NCI-H1092 (cell line): ENCODE measurements around the gene CYFIP1.

ENCODE experiments used
- DNase-seq: peaks from one replicate; lab custom pipeline; 2025; lab: John Stamatoyannopoulos, UW

The CYFIP1 gene

GRCh38 chr15:22968366-22968765 lies 11.8 kb downstream of the CYFIP1 start:
- no peak for DNase-seq

DNA sequence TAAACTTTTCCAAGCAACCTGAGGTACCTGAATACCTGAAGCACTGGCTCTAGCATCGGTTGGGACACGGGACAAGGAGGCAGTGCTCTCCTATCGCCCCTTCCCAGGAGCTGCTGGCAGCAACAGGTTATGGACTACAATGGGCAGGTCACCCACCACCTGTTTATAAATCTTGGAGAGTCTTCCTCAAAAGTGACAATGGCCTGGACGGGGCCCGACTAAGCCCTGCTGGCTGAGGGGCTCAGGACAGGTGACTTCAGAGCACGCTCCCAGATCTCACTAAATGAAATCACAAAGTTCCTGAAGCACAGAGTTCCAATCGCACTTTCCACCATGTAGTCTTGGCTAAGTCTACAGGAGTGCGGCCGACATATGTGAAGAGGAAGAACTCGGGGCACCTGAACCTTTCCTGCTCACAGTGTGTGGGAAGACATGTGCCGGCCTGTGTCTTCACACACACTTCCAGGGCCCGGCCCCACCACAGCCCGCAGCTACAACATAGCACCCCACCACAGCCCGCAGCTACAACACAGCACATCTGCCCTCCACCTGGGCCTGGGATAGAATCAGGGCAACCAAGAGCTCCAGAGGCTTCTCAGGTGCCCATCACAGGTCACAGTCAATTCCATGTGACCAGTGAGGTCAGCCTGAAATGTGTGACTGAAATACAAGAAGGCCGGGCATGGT lies 12.9 kb downstream of the CYFIP1 start:
- DNase-seq, result no peak

GRCh38 chr15:22966321-22967083 lies 13.7 kb downstream of the CYFIP1 start:
- DNase-seq, result no peak

GRCh38 chr15:22963641-22964040 lies 16.5 kb downstream of the CYFIP1 start:
- no peak for DNase-seq

DNA sequence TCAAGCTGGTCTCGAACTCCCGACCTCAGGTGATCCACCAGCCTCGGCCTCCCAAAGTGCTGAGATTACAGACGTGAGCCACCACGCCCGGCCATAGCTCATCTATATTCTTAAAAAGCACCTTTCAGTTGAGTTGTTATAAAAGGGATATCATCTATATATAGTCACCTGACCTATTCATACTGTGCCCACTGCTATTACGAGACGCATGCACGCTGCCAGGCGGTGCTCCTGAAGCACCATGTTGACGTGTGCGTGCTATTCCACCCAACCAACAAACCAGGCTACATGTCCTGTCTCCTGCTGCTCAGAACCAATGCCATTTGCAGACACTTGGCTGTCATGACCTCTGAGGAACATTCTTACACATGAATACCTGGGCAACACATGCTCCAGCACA lies 17.6 kb downstream of the CYFIP1 start:
- no peak for DNase-seq

DNA sequence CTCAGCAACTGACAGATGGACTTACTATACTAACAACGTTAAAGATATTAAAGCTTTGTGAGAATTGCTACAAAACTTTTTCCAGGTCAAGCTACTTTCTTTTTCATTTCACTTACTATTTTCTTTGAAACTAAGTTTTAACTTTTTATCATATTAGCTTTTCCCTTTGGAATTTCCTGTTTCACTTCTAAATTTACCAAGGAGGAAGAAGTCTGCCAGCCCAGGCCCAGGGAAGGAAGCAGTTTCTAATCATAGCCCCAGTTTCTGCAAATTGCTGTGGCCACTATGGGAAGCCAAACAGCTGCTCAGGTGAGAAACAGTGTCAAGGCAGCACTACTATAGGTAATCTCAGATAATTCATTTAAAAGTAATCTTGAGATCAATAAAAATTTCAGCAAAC lies 18.4 kb downstream of the CYFIP1 start:
- DNase-seq, result no peak

DNA sequence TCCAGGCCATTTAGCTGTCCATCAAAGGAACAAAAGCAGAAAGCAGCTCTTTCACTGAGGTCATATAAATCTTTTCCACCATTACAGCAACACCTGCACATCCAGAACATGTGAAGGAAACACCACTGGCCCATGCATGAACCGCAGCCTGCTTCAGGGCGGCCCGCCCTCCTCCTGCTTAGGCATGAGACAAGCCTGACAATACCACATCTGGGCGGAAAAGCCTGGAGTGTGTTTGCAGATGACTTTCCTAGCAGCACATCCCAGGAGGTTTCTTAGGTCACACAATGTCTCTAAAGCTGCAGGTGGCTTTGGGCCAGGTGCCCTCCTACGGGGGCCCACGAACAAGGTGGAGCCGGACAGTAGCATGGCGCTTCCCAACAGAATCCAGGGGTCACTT lies 19.6 kb downstream of the CYFIP1 start:
- DNase-seq, result no peak

GRCh38 chr15:22960126-22960525 lies 20.0 kb downstream of the CYFIP1 start:
- DNase-seq, result no peak

- no peak for DNase-seq
Measured at GRCh38 chr15:22959321-22960101, 20.7 kb downstream of the CYFIP1 start.

DNA sequence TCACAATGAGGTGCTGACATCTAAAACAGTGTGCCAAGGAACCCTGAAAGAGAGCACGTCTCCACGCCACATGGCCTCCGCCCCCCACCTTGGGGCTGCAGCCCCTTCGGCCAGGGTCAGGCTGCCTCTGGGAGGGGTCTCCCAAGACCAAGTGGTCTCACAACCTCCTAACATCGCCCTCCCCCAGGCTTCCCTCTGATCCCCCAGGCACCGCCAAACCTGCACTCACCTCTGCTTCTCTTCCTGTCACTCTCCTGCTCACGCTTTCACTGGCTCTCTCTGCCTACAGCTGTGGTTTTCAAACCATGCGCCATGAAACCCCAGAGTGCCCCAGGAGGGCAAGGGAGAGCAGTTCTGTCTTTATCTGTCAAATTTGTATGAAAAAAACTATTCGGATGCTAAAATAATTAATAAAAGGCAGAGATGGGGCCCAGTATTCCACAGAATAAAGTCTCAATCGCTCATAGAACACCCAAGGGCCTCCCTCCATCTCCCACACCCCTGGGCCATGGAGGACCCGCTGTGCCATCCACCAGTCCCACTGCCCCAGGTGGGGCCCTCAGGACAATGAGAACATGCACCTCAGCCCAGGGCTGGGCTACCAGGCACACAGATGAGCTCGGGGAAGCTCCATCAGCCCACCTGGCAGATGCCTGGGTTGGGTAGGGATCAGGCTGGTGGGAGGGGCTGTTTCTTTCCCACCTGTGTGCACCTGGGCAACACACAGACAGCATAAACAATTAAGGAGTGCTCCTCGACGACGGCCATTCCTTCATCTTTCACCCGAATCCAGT lies 21.5 kb downstream of the CYFIP1 start:
- no peak for DNase-seq

- DNase-seq, result no peak
Measured at GRCh38 chr15:22956978-22957260, 23.2 kb downstream of the CYFIP1 start.

- DNase-seq, result no peak
Measured at GRCh38 chr15:22956257-22956977, 23.8 kb downstream of the CYFIP1 start.

- no peak for DNase-seq
Measured at GRCh38 chr15:22955544-22956119, 24.5 kb downstream of the CYFIP1 start.

GRCh38 chr15:22954798-22955543 lies 25.2 kb downstream of the CYFIP1 start:
- DNase-seq, result no peak

DNA sequence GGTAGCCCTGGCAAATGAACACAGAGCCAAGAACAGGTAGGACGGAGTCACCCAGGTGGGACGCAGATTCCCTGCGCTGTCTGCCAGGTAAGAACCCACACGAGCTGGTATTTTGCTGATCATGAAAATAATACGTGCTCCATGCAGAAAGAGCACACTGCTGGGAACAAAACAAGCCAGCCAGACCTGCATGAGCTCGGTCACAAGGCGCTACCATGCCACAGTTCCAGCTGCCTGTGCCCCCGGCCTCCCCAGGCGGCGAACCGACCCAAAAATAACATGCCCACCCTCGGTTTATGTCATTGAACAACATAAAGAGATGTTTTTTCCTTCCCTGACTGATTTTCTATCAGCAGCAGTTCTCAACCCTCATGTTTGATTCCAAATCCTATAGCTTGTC lies 25.8 kb downstream of the CYFIP1 start:
- DNase-seq, result no peak

DNA sequence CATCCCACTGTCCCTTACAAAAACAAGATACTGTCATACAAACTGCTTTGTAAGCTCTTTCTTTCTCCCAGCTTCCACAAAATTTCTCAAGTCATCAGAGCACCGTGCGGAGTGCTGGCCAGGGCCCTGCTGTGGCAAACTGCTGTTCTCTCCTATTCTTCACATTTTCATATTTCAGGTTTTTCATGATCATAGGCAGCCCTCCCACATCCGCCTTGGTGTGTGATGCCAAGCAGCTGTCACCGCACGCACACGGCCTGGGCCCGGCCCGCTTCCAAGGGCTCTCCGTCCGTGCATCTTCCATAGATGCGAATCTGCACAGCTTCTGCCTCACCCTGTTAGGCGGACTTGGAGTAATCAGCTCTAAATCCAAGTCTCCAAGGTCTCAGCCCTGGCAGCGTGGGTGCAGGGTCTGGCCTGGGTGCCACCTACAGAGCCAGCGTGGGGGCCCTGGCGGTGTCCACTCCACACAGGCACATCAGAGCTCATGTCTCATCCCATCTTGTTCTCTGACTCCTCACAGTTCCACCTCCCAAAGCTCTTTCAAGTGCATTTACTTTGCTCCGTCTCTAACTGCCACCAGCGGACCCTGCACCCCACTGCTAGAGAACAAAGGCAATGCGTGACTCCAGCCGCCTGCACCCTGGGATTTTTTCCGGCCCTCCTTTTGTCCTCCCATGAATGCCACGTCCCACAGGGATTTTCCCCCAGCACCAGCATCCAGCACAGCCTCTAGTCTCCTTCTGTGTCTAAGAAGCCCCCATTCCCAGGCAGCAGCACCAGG lies 27.2 kb downstream of the CYFIP1 start:
- DNase-seq, result no peak

- DNase-seq, result no peak
Measured at GRCh38 chr15:22951381-22952280, 28.5 kb downstream of the CYFIP1 start.

DNA sequence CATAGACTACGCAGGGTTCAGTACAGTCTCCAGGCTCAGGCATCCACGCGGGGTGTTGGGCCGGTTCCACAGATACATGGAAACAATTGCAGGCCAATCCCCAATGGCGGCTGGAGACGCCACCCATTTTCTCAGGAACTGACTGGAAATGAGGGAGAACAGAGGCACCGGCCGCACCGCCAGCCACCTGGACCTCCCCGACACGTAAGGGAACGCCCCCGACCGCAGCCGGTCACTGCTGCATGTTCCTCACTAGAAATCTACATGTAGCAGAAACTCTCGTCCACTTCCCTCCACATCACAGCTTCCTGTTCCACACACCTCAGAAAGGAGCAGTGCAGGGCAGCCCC lies 29.2 kb downstream of the CYFIP1 start:
- no peak for DNase-seq
